Right ventricle myocardium inferior (tissue), 1 donor: ENCODE data around the gene BLOC1S6. TPM values are rescaled to one million over a fixed set of nuclear protein-coding genes. Genes with fewer than 3 reads are reported as not detected.
"Not testable (repeated sequence)": the region's sequence is repeated elsewhere in the genome, so short reads cannot be mapped to it uniquely, and the experiment has no call there.

Source experiments
- ATAC-seq: fragments of 200-7000 bp; cut with Tn5 transposase; one replicate; pipeline ENCODE4 v1.9.1; 2020; ENCODE audit warnings: mild to moderate bottlenecking, moderate library complexity
- DNase-seq: peaks from one replicate; pipeline ENCODE4 v3.0.0; 2021; ENCODE audit errors: missing footprints
- intact Hi-C: fragments of 100-400 bp; cut with DNase I; formaldehyde crosslinking; loops from one replicate; pipeline ENCODE4 v1.11.0; 2022
- total RNA-seq: library from RNA; stranded (reverse); fragmentation: NEBNext Ultra II Directional; extraction: Animal tissue kit (Norgen Biotek cat#: 25700); gene quantifications from one replicate; pipeline ENCODE4 v1.2.1, GENCODE V29; 2021
- donor health status: DM: no; HTN: yes; CAD: no; lungs with severe emphysema.

Gene BLOC1S6
- total RNA-seq, 1 donor from 2014 or later: 25.0 TPM

- DNase-seq (peak; percentile 94), ATAC-seq (peak; percentile 90)
- intact Hi-C loops: no loop called here
Observed at GRCh38 chr15:45634432-45635190, 47.4 kb downstream of the BLOC1S6 start, which contains the start of gene SQOR. TSS of gene SQOR (plus strand) at chr15:45635029. CDS start at chr15:45658924, 23,895 bp downstream.

GRCh38 chr15:45635191-45635638 is 48.0 kb downstream of the BLOC1S6 start:
- ATAC-seq (peak; percentile 60), DNase-seq (peak; percentile 88)
- intact Hi-C loops: no loop called here

GRCh38 chr15:45635763-45636292 is 48.6 kb downstream of the BLOC1S6 start:
- intact Hi-C loops: no loop called here
- no peak for ATAC-seq

GRCh38 chr15:45637141-45637540 is 50.0 kb downstream of the BLOC1S6 start:
- intact Hi-C loops: no loop called here
- ATAC-seq (no peak), DNase-seq (no peak)

More at GRCh38 chr15:45635763-45636292, 48.6 kb downstream of the BLOC1S6 start:
- no peak for DNase-seq

- intact Hi-C loops: no loop called here
- peak; percentile 8 for ATAC-seq
- DNase-seq: no peak
Observed at GRCh38 chr15:45637552-45638033, 50.4 kb downstream of the BLOC1S6 start.

- ATAC-seq: no peak
- DNase-seq: no peak
- intact Hi-C loops: no loop called here
Observed at GRCh38 chr15:45640616-45641015, 53.4 kb downstream of the BLOC1S6 start.

GRCh38 chr15:45641374-45641781 is 54.2 kb downstream of the BLOC1S6 start:
- ATAC-seq (peak; percentile 40), DNase-seq (no peak)
- intact Hi-C loops: no loop called here

- intact Hi-C loops: no loop called here
- peak; percentile 25 for ATAC-seq
- DNase-seq: no peak
Observed at GRCh38 chr15:45641999-45642932, 55.1 kb downstream of the BLOC1S6 start.

DNA sequence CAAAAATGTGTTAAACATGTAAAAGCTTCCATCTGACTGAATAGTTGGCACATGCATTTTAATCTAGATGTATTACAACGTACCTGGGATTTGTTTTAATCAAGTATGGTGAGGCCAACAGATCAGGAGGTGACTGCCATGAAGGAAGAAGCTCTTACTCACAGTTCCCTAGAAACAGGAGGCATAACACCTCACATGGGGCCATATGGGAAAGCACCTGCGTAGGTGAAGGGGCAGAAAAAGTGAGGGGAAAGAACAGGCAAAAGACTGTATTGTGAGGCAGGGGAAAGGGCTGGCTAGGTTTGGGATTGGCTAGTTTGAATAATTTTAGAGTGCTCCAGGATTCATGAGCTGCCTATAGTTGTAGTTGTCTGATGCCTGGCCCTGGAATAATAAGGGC is 57.3 kb downstream of the BLOC1S6 start:
- ATAC-seq (no peak), DNase-seq (no peak)
- intact Hi-C loops: no loop called here

- DNase-seq (no peak), ATAC-seq (peak; percentile 32)
- intact Hi-C loops: no loop called here
Observed at GRCh38 chr15:45645026-45645980, 58.1 kb downstream of the BLOC1S6 start.

GRCh38 chr15:45646220-45646619 is 59.0 kb downstream of the BLOC1S6 start:
- ATAC-seq: no peak
- no peak for DNase-seq
- intact Hi-C loops: no loop called here

GRCh38 chr15:45647828-45648227 is 60.6 kb downstream of the BLOC1S6 start:
- ATAC-seq: no peak
- intact Hi-C loops: no loop called here
- DNase-seq: no peak

DNA sequence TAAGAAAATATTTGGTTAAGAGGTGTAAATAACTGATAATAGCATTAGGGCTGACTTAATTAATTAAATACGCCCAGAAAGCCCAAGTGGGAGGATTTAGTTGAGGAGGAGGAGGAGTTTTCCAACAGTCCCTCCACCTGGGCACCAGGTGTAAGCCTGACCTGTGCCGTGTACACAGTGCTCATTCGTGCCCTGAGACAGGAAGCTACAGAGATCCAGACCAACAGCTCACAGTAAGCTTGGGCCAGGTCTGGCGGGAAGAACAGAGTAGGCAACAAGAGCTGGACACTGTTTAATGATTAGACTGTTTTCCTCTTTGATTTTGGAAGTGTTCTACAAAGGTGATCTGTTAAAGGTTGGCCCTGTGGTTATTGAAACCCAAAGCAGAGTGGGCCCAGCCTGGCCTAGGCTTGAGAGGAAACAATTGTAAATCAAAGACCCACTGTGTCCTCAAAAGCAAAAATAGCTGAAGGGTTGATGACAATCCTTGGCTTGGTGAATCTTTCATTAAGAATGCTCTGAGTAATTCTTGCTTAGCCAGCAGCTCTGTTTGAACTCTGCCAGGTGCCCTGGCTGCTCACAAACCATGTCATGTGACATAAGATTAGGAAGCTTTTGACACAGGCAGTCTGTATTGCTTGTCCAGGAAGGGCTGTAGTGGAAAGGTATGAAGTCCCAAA is 61.5 kb downstream of the BLOC1S6 start:
- DNase-seq (no peak), ATAC-seq (peak; percentile 65)
- intact Hi-C loops: no loop called here

DNA sequence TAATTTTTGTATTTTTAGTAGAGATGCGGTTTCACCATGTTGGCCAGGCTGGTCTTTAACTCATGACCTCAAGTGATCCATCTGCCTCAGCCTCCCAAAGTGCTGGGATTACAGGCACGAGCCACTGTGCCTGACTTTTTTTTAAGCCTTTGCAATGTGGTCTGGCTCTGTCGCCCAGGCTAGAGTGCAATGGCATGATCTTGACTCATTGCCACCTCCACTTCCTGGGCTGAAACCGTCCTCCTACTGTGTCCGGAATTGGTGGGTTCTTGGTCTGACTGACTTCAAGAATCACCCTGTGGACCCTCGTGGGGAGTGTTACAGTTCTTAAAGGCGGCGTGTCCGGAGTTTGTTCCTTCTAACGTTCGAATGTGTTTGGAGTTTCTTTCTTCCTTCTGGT is 62.8 kb downstream of the BLOC1S6 start:
- DNase-seq, intact Hi-C loops: not testable (repeated sequence)
- peak; percentile 33 for ATAC-seq

DNA sequence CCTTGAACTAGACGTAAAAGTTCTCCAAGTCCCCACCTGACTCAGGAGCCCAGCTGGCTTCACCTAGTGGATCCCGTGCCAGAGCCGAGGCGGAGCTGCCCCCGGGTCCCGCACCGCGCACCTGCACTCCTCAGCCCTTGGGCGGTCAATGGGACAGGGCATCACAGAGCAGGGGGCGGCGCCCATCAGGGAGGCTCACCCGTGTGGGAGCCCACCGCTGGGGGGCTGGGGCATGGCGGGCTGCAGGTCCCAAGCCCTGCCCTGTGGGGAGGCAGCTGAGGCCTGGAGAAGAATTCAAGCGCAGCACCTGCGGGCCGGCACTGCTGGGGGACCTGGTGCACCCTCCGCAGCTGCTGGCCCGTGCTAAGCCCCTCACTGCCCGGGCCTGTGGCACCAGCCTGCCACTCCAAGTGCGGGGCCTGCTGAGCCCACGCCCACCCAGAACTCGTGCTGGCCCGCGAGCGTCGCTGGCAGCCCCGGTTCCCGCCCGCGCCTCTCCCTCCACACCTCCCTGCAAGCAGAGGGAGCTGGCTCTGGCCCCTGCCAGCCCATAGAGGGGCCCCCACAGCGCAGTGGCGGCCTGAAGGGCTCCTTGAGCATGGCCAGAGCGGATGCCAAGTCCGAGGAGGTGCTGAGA is 63.8 kb downstream of the BLOC1S6 start:
- intact Hi-C loops: no loop called here
- no peak for ATAC-seq
- no peak for DNase-seq

DNA sequence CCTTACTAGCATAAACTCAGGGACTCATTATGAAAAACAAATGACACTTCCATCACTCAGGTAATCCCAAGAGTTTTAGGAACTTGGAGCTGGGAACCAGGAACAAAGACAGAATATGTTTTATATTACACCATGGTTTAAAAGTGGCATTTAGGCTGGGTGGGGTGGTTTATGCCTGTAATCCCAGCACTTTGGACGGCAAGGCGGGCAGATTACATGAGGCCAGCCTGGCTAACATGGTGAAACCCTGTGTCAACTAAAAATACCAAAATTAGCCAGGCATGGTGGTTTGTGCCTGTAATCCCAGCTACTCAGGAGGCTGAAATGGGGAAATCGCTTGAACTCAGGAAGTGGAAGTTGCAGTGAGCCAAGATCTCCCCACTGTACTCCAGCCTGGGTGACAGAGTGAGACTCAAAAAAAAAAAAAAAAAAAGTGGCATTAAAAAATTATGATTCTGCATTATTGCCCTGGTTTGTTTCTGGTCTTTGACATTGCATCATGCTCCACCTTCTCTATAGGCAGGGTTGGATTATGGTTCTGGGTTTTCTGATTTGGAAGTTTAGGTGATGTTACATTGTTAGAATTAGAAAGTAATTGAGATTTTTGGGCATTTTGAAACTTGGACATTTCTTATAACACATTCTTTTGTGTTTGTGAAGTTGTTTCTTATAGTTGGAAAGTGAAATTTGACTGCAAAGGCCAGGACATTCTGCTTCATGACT is 66.7 kb downstream of the BLOC1S6 start:
- ATAC-seq (peak; percentile 52), DNase-seq (no peak)
- intact Hi-C loops: no loop called here
